NCI-H2171 treated with DMSO at 0.1 percent for 48 hours (cell line): ENCODE data around the gene ZNF580.

Experiments
- DNase-seq: peaks from one replicate; lab custom pipeline; 2025; lab: John Stamatoyannopoulos, UW

The ZNF580 gene

DNA sequence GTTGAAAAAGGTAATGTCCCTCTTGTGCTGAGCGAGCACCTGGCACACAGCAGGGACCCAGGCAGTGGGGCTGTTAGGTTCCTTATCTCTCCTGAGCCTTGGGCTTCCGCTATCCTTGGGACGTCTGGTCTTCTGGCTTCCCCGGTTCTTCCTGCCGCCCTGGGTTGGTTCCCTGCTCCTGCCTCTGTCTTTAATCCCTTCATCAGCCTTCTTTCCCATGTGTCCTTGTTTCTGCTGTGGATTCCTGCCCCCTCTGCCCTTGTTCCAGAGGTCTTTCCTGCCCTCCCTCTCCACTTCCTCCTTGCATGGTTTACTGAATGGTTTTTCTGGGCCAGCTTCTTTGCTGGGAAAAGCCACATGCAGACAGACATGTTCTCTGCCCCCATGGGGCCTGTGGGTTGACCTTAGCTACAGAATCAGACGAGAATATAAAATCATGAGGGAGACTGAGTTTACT, 36.8 kb downstream of the ZNF580 start:
- no peak for DNase-seq

GRCh38 chr19:55678121-55678671, 37.4 kb downstream of the ZNF580 start:
- DNase-seq: no peak

DNA sequence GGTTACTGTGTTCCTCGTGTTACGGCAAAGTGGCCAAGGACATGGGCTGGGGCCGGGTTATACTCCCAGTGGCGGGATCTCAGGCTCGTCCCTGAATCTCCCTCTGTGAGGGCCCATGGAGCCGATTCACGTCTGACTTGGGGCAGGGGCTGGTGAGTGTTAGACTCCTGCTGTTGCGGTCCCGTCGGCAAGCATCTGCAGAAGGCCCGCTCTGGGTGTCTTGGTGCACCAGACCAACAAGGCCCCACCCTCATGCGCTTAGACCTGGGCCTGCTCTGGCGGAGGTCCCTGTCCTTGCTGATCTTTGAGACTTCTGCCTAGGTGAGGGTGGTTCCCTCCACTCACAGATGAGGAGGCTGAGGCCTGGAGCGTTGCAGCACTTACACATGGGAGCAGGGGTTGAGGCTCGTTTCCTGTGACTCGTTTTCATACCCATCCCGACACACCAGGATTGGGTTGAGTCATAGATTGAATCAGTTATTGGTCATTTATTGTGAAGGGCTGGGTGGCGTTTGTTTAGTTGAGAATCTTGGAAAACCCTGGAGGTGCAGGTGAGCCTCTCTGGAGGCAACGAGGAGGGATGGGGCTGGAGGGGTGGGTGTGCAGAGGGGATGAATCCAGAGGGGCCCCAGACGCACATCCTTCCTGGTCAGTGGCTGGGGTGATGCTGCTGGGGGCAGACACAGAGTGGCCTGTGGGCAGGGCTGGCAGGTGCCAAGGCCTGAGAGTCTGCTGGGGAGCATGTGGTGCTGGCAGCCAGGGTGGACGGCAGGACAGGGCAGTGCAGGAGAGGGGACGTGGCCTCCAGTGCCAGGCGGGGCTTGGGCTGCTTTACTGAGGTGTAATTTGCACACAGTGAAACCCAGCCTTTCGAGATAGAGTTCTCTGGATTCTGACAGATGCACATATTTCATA, 38.8 kb downstream of the ZNF580 start:
- DNase-seq: no peak

GRCh38 chr19:55680339-55681130, 39.7 kb downstream of the ZNF580 start:
- DNase-seq: no peak

GRCh38 chr19:55681131-55682092, 40.6 kb downstream of the ZNF580 start:
- DNase-seq: no peak

DNA sequence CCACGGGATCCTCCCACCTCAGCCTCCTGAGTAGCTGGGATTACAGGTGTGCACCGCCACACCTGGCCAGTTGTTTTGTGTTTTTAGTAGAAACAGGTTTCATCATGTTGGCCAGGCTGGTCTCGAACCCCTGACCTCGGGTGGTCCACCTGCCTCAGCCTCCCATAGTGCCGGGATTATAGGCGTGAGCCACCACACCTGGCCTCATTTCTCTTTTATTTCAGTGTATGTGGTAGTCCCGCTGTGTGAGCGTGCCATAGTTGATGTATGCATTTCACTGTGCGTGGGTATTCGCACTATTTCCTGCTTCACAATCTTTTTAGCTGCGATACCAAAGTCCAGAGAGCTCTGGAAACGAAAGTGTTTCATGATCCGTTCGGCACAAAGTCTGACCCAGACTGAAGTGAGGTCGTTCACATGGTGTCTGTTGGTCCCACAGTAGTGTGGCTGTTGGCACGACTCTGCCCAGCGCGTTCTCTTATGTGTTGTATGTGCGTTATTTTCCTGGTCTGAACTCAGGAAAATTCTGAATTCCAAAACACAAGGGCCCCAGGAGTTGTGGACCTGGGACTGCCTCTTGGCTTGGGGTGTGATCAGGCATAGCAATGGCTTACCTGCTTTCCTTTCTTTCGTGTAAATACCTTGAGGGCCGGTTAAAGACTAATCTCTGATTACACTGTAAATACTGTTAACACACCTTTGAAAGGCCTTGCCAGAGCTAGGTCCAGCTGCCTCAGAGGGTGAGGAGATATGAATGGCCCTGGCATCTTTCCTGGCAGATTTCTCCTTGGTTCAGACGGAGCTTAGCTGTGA, 42.9 kb downstream of the ZNF580 start:
- DNase-seq: no peak

- DNase-seq: no peak
These were observed 44.3 kb downstream of the ZNF580 start for GRCh38 chr19:55684946-55685681.

GRCh38 chr19:55685776-55686175, 45.0 kb downstream of the ZNF580 start:
- DNase-seq: no peak

DNA sequence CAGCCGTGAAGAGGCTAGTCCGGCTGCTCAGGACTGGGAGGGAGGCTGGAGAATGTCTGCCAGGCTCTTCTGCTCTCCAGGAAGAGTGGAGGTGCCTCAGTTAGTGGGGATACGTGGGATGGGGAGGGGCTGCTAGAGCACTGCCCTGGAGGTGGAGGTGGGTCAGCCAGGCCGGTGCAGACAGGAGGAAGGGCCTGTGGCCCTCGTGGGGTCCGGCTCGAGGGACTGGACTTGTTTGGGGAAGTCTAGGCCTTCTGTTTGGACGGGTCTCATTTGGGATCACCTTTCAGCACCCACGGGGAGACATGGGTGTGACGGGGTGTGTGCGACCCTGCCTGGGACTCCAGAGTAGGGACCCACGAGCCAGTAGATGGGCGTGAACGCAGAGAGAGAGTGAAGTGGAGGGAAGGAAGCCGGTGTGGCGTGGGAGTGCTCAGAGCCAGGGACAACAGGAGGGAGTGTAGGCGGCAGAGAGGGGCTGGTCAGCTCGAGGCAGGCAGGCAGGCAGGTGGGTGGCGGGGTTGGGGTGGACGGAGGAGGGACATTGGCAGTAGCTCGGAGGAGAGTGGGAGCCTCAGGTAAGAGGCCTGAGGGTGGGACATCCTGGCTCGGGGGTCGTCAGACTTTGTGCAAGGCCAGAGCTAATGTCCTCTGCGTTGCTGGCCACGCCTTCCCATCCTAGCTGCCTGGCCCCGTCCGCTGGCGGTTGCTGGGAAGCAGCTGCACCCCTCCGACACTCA, 45.7 kb downstream of the ZNF580 start:
- DNase-seq: no peak

DNA sequence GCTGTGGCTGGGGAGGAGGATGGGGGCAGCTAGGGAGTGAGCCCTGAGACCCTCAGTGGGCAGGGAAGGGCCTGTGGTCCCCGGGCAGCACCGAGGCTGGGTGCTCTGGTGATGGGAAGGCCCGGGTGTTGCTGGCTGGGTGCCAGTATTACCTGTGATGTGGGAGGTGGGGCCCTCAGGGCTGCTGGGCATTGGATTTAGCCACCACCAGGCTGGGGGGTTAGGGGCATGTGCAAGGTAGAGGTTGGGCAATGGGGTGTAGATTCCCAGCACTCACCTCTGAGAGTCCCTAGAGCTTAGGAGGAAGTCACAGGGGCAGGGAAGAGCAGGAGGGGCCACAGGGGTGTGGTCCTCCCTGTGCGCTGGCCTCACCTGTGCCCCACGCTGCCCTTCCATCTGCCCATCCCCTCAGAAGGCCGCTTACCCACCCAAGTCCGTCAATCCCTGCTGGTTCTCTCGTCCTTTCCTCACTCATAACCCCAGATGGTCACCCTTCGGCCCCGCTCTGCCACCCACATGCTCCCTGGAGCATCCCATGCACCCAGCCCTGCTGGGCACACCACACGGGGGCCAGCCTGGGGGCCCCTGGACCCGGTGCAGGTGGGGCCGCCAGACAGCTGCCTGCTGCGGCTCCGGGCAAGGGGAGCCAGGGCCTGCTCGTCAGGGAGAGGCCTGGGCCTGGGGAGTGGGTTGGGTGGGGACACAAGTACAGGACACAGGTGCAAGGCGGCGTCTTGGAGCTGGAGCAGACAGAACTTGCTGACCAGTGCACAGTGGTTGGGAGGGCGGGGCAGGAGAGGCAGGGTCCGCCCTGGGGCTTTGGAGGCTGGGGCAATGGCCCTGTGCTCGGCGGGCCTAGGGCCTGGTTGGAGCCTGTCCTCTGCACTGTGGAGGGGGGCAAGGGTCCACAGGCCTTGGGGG, 46.7 kb downstream of the ZNF580 start:
- no peak for DNase-seq

GRCh38 chr19:55688422-55689218, 47.8 kb downstream of the ZNF580 start:
- no peak for DNase-seq

- DNase-seq: no peak
These were observed 48.8 kb downstream of the ZNF580 start for GRCh38 chr19:55689411-55690108.

GRCh38 chr19:55690109-55690768, 49.4 kb downstream of the ZNF580 start:
- DNase-seq: no peak

GRCh38 chr19:55690769-55691545, 50.2 kb downstream of the ZNF580 start:
- DNase-seq: no peak
